LNCAP (cell line): ENCODE results near the gene DGCR8.

Experiments
- TF ChIP-seq, protein P1 (sequence below): fragments of 450-650 bp; IDR thresholded peaks from 2 replicates; pipeline ENCODE4 v1.5.1; 2017; ENCODE audit warnings: mild to moderate bottlenecking

Gene DGCR8

DNA sequence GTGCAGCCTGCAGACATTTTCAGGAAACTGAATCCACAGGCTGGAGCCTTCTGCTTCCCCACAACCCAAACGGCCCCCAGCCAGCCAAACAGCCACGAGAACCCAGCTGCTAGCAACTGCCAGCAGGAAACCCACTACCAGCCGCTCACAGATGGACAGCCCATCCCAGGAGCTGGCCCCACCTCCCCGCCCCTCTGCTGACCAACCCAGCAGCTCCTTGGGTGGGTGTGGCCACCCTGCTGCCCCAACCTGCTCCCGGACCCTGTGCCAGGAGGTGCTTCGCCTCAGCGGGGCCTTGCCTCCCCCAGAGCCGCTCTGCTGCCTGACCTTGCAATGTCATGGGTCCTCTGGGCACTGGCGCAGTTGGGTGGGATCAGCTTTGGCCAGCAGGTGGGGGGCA, 79.0 kb downstream of the DGCR8 start:
- TF ChIP-seq, protein P1, sequence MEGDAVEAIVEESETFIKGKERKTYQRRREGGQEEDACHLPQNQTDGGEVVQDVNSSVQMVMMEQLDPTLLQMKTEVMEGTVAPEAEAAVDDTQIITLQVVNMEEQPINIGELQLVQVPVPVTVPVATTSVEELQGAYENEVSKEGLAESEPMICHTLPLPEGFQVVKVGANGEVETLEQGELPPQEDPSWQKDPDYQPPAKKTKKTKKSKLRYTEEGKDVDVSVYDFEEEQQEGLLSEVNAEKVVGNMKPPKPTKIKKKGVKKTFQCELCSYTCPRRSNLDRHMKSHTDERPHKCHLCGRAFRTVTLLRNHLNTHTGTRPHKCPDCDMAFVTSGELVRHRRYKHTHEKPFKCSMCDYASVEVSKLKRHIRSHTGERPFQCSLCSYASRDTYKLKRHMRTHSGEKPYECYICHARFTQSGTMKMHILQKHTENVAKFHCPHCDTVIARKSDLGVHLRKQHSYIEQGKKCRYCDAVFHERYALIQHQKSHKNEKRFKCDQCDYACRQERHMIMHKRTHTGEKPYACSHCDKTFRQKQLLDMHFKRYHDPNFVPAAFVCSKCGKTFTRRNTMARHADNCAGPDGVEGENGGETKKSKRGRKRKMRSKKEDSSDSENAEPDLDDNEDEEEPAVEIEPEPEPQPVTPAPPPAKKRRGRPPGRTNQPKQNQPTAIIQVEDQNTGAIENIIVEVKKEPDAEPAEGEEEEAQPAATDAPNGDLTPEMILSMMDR, result no peak

DNA sequence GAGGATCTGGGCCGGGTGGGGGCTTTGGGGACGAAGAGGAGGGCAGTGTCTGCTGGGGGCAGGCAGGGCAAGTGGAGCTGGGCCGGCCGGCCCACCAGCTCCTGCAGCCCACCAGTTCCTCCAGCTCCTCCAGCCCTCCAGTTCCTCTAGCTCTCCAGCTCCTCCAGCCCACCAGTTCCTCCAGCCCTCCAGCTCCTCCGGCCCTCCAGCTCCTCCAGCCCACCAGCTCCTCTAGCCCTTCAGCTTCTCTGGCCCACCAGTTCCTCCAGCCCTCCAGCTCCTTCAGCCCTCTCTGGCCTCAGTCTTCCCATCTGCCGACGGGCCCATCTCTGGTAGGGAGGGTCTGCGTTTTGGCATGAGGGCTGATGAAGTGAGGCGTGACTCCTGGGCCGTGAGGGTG, 80.0 kb downstream of the DGCR8 start:
- TF ChIP-seq, protein P1, result no peak
